ENCODE data around the gene LCN15.
A peak's percentile ranks its signal among the peaks of the same experiment; 100 is the strongest.

Gene LCN15

GRCh38 chr9:136764301-136764891, at the start of gene LCN15:
Gene LCN15 (minus strand): TSS chr9:136764518. CDS start chr9:136764488, 30 bp downstream.
- CTCF ChIA-PET, result interaction anchor here (0.6 to 2.2 kb wide), 9 partner anchors 14 to 276 kb away, joined by 3 to 6 read pairs (median 4); partner anchors contain the start of gene AJM1
- H3K4me3 ChIP-seq (ENCODE audit: low read depth, low read length), result no peak within 1 kb of the TSS
- H3K4me1 ChIP-seq (ENCODE audit: control insufficient read depth, insufficient read depth, low read length), result no peaks in the 10 kb centered on the region
- POLR2A ChIA-PET, result no interaction called here
- no peaks in the 10 kb centered on the region for H3K36me3 ChIP-seq (ENCODE audit: control insufficient read depth in 2 of 2, insufficient read depth in 1 of 2, low read length in 2 of 2)
- no peak within 1 kb of the TSS for H3K27ac ChIP-seq (ENCODE audit: extremely low read depth, low read depth, low read length)
- TF ChIP-seq SP7 (tag by site-specific recombination; IDR thresholded peaks at IDR 0.05) (peak; percentile 23; the same call in 1 of the 2 replicates), ZFHX2 (tag by site-specific recombination; conservative IDR thresholded peaks at IDR 0.05) (peak; percentile 88), GLIS2 (tag by site-specific recombination; IDR thresholded peaks at IDR 0.05) (peak; percentile 27), IKZF3 (tag by site-specific recombination; IDR thresholded peaks at IDR 0.05) (0 out of 2 replicates have a peak, but pooled peaks have one; percentile 22), GLIS1 (tag by site-specific recombination; IDR thresholded peaks at IDR 0.05) (peak; percentile 94), ZBTB17 (tag by site-specific recombination; IDR thresholded peaks at IDR 0.05) (no peak), ZIC2 (tag by site-specific recombination; IDR thresholded peaks at IDR 0.05) (peak; percentile 91), ZNF423 (tag by site-specific recombination; IDR thresholded peaks at IDR 0.05) (0 out of 2 replicates have a peak, but pooled peaks have one; percentile 49), TRIM28 (IDR thresholded peaks at IDR 0.05; ENCODE audit: borderline replicate concordance, low read length) (no peak), ZNF600 (tag by site-specific recombination; IDR thresholded peaks at IDR 0.05) (peak; percentile 69), ZNF629 (tag by site-specific recombination; IDR thresholded peaks at IDR 0.05) (peak; percentile 28; the same call in 1 of the 2 replicates), OSR2 (tag by site-specific recombination; IDR thresholded peaks at IDR 0.05) (peak; percentile 43; the same call in 1 of the 2 replicates), ZXDB (tag by site-specific recombination; IDR thresholded peaks at IDR 0.05) (no peak), KLF1 (tag by site-specific recombination; IDR thresholded peaks at IDR 0.05) (0 out of 2 replicates have a peak, but pooled peaks have one; percentile 19), ZSCAN5A (tag by site-specific recombination; IDR thresholded peaks at IDR 0.05) (no peak), EGR2 (tag by site-specific recombination; IDR thresholded peaks at IDR 0.05; ENCODE audit: low read depth) (peak; percentile 59)
- TF ChIP-seq, protein P1, sequence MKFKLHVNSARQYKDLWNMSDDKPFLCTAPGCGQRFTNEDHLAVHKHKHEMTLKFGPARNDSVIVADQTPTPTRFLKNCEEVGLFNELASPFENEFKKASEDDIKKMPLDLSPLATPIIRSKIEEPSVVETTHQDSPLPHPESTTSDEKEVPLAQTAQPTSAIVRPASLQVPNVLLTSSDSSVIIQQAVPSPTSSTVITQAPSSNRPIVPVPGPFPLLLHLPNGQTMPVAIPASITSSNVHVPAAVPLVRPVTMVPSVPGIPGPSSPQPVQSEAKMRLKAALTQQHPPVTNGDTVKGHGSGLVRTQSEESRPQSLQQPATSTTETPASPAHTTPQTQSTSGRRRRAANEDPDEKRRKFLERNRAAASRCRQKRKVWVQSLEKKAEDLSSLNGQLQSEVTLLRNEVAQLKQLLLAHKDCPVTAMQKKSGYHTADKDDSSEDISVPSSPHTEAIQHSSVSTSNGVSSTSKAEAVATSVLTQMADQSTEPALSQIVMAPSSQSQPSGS (tag by site-specific recombination; IDR thresholded peaks at IDR 0.05; ENCODE audit: low read depth), result peak; percentile 57
- TF ChIP-seq, protein P2, sequence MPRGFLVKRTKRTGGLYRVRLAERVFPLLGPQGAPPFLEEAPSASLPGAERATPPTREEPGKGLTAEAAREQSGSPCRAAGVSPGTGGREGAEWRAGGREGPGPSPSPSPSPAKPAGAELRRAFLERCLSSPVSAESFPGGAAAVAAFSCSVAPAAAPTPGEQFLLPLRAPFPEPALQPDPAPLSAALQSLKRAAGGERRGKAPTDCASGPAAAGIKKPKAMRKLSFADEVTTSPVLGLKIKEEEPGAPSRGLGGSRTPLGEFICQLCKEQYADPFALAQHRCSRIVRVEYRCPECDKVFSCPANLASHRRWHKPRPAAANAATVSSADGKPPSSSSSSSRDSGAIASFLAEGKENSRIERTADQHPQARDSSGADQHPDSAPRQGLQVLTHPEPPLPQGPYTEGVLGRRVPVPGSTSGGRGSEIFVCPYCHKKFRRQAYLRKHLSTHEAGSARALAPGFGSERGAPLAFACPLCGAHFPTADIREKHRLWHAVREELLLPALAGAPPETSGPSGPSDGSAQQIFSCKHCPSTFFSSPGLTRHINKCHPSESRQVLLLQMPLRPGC (tag by site-specific recombination; IDR thresholded peaks at IDR 0.05), result no peak
- TF ChIP-seq, protein P3, sequence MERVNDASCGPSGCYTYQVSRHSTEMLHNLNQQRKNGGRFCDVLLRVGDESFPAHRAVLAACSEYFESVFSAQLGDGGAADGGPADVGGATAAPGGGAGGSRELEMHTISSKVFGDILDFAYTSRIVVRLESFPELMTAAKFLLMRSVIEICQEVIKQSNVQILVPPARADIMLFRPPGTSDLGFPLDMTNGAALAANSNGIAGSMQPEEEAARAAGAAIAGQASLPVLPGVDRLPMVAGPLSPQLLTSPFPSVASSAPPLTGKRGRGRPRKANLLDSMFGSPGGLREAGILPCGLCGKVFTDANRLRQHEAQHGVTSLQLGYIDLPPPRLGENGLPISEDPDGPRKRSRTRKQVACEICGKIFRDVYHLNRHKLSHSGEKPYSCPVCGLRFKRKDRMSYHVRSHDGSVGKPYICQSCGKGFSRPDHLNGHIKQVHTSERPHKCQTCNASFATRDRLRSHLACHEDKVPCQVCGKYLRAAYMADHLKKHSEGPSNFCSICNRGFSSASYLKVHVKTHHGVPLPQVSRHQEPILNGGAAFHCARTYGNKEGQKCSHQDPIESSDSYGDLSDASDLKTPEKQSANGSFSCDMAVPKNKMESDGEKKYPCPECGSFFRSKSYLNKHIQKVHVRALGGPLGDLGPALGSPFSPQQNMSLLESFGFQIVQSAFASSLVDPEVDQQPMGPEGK (tag by site-specific recombination; IDR thresholded peaks at IDR 0.05), result peak; percentile 64; the same call in 1 of the 2 replicates
- H3K9me3 ChIP-seq (ENCODE audit: control insufficient read depth, insufficient read depth, low read depth, low read length), result no peaks in the 10 kb centered on the region

Data from HEK293 (cell line).